Measurements from ENCODE around the gene TGIF2LY.
"Not testable (repeated sequence)": the region's sequence is repeated elsewhere in the genome, so short reads cannot be mapped to it uniquely, and the experiment has no call there.

The TGIF2LY gene

DNA sequence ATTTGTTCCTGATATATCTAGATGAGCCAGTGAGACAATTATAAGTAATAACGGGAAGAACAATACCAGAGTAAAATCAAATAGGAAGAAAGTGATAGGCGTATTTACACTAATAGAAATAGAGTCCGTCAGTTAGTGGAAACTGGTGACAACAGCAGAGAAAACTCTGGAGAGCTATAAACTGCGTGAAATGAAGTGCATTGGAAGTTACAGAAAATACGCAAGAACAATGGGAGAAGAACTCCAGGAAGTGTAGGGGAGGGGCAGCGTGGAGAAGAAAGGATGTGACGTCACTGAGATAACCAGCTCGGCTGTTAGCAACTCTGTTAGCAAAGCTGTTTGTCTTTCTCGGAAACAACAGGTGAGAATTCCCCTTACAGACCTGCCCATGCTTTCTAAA, at the start of gene TGIF2LY:
Gene TGIF2LY, plus strand, starts transcription at position 301 of the 400 bp plus-strand sequence. CDS start 178 bp downstream, outside the sequence.
- DNase-seq, result not testable (repeated sequence)

Data from activated T-cell treated with anti-CD3 and anti-CD28 coated beads for 4 hours (primary cell).